NK-92 treated with Interleukin-12 subunit alpha and Interleukin-12 subunit beta, amount 100 ng/mL, for 24 hours (cell line): ENCODE data around the gene TFAM.

ENCODE experiments used
- DNase-seq: peaks from one replicate; lab custom pipeline; 2025; lab: John Stamatoyannopoulos, UW

The TFAM gene

DNA sequence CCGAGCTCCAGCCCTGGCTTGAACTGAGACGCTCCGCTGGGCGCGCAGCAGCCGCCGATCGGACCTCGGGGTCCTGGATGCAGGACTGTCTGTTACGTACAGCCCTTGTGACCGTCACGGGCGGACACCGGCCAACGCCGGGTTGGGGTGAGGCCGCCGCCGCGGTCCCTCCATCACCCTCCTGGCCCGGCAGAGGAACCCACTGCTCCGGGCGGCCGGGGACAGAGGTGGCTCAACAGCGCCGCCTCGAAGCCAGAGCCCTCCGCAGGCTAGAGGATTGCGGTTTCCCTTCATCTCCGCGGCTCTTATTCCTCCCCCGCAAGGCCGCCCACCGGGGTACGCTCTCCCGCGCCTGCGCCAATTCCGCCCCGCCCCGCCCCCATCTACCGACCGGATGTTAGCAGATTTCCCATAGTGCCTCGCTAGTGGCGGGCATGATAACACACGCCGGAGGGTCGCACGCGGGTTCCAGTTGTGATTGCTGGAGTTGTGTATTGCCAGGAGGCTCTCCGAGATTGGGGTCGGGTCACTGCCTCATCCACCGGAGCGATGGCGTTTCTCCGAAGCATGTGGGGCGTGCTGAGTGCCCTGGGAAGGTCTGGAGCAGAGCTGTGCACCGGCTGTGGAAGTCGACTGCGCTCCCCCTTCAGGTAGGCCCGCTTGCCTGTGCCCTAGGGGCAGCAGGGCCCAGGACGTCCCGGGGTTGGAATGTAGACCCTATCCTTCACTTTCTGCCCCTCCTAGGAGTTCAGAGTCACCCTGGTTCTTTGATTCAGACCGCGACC is at the start of gene TFAM:
TSS of gene TFAM (plus strand) at position 412 of the 785 bp plus-strand sequence. CDS start at position 550, 138 bp downstream.
- DNase-seq, result peak; percentile 90

DNA sequence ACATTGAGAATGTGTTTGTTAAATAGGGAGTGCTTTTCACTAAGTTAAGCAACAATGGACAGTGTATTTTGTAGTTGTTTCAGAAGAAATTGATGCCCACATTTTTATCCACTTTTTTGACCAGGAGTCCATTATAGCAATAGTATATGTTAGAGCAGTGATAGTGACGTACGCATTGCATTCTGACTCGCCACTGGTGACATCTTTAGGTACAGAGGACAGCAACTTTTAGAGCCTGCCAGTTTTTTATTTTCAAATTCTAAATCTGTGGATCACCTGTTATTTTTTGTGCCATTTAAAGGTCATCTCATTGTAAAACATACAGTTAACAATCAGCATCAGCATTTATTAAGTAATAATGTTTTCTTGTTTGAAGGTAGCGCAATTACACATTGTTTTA is 49.0 kb upstream of the TFAM start:
- DNase-seq, result no peak

DNA sequence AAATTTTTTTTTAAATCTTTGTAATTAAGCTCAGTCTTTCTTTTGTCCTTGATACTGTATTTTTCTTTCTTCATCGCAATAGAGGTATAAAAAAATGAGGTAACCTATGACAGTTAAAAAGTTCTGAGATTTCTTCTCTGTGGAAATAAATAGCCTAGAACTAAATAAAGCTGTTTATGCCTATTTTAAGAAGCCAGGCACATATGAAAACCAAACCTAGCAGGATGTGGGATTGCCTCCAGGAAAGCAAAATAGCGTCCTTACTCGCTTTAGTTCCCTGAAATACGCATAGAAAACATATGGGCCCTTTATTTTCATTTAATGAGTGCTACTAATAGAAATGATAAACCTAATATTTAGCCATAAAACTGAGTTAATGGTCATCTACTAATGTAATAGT is 43.8 kb upstream of the TFAM start:
- no peak for DNase-seq

DNA sequence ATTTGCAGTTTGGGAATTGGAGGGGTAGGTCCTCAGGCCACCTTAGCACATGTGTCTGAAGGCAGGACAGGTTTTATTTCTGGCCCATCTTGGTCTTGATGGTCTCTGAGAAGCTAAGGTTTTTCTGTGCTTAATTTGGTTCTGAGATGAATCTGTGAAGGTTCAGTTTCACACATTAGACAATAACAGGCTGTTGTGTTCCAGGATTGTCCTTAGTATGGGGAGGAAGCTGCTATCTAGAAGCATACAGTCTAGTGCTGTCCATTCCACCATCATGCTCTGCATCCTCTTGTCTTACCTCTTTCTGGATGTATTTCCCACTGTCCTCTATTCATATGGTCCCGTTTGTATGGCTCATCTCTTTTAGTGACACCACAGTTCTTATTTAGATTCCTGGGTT is 43.3 kb upstream of the TFAM start:
- DNase-seq, result no peak

DNA sequence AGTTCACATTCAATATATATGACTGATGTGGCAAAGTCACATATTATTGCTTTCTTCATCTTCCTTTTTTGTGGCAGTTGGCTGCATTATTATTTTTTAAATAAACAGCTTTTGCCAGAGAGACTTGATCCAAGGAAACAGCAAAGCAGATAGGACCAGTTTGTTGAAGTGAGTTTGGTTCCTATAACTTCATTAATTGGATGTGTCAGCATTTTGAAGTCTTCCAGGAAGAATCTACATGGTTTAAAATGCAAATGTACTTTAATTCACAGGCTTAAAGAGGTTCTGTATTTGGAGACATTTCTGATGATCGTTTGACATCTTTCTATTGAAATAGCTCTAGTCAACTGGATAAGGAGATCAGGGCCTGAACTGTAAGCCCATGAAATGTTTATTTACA is 37.2 kb upstream of the TFAM start:
- no peak for DNase-seq

DNA sequence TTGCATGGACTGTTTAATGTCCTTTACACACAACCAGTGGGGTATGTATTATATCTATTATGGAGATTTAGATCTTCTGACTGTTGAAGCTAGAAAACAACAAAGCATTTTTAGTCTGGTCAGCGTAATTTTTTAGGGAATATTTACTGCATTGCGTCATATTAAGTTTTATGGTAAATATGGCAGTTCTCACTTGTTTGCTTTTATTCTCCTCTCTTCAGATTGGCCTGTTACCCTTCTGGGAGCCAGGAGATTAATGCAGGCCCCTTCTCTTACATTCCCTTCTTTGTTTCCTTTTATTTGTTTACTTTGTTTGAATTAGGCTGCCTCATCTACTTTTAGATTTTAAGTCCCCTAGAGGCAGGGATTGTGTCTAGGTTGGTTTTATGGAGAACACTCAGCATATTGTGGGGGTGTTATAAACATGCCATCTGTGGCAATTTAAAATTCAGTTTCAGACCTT is 36.6 kb upstream of the TFAM start:
- no peak for DNase-seq

DNA sequence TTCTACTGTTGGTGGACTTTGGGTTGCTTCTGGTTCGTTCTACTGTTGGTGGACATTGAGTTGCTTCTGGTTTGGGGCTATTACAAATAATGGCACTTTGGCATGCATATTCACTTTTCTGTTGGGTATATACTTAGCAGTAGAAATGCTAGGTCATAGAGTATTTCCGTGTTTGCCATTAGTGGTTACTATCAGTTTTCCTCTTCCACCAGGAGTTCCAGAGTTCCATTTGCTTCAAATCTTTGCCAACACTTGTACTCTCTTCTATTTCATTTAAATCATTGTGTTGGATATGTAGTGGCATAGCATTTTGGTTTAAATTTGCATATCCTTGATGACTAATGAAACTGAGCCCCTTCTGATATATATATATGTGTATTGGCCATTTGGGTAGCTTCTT is 35.2 kb upstream of the TFAM start:
- DNase-seq, result no peak

DNA sequence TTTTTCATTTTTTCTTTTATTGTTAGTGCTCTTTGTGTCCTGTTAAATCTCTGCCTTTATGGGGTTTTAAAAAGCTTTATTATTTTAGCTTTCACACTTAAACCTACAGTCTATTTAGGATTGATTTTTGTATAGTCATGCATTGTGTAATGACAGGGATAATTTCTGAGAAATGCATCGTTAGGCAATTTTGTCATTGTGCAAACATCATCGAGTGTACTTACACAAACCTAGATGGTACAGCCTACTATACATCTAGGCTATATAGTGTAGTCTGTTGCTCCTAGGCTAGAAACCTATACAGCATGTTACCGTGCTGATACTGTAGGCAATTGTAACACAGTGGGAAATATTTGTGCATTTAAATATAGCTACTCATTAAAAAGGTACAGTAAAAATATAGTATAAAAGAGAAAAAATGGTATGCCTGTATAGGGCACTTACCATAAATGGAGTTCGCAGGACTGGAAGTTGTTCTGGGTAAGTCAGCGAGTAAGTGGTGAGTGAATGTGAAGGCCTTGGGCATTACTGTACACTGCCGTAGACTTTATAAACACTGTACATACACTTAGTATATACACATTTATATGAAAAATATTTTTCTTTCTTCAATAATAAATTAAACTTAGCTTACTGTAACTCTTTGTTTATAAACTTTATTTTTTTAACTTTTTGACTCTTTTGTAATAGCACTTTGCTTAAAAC is 34.4 kb upstream of the TFAM start:
- DNase-seq, result no peak

DNA sequence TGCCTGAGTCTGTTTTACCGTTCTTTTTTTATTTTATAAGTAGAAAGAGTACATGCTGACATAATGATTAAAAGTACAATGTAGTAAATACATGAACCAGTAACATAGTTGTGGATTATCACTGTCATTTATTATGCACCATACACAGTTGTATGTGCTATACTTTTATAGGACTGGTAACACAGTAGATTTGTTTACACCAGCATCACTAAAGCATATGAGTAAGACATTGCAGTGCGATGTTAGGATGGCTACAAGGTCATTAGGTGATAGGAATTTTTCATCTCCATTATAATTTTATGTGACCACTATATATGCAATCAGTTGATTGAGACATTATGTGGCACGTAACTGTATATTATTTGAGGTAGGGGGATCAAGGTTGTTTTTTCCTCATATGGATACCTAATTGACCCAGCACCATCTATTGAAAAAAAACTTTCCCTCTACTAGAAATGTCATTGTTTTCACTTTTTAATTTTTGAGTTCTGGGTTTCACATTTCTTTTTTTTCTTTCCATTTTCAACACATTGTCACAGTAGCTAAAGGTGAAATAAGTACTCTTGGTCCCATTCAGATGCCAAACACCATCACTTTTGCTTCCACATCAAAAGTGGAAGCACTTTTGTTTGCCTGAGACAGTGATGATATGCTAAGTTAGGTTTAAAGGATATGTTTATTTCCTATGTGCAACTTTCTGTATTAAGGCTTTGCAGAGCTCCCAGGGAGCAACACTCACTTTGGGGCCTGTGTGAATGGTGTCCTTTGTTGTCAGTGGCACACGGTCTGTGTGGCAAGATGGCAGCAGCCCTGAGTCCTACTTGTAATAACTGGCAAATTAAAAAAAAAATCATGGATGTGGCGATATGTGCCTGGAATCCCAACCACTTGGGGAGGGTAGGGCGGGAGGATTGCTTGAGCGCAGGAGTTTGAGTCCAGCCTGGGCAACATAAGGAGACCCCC is 33.3 kb upstream of the TFAM start:
- no peak for DNase-seq

DNA sequence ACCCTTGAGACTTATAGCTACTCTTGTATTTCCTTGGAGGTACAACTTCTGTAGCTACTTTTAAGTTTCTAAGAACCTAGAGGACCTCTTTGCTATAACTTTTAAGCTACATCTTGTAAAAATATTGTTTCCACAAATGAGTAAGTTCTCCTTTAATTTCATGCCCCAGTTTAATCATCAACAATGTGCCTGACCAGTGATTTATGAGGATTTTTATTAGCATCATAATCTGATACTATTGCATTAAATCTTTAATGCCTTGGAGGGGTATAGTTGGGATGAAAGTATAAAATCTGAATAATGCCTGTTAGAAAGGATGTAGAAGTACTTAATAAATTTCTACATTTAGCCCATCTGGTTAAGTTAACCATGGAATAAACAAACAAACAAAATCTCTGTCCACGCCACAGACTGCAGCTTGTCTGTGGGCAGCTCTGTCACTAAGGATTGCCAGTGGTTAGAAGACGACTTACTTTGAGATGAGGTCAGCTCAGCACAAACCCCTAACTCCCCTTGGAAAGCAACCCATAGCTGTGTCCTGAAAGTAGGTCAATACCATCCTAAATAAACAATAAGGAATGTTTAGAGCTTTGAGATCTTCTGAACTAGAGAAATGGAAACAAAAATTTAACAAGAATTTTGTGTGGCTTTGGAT is 32.1 kb upstream of the TFAM start:
- no peak for DNase-seq

DNA sequence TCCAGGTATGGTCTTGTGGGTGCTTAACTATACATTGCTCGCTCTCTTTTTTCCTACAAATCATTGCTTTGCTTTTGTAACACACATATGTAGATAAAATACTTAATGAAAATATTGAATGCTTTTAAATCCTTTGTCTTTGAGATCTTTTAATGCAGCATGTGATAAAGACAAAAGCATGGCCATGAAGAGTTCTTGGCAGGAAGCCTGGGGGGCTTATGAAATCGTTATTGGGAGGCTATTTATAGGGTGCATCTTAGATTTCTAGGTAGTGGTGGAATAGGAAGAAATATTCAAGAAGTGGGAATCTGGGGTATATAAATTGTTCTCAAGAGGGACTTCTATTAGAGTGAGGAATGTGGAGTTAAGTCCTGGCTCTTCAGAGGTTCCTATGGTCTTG is 28.5 kb upstream of the TFAM start:
- no peak for DNase-seq

DNA sequence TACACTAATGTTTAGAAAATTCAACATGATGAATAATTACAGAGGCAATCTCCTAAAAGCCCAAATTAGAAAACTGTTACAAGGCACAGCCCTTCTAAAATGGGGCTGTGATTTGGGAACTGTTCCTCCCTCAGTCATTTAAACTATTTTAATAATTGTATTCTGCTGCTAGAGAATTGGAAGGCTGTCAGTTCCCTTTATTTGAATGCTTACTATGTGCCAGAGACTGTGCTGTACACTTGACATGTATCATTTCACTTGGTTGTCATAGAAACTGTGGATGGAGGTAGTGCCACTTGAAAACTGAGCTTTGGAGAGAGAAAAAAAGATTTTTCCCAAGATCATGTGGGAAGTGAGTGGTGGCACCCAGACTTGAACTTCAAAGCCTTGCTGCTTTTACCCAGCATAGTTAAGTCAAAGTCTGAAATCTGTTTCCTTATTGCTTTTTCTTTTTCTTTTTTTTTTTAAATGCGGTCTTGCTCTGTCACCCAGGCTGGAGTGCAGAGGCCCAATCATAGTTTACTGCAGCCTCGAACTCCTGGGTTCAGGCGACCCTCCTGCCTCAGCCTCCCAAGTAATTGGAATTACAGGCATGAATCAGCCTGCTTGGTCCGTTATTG is 26.8 kb upstream of the TFAM start:
- no peak for DNase-seq

DNA sequence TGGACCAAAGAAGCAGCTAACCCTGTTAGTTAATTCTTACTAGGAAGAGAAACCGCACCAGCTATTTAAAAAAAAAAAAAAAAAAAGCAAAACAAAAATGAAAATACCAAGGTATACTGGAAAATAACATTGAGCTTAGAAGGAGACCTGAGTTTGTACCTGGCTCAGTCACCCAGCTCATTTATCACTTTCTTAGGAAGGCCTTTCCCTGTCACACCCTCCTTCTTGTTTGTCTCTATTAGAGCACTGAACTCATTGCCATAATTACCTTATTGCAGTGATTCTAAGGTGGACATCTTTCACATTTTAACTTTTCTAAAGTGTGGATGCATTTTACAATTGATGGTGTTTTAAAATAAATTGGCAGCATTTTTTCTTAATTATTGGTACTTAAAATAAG is 26.3 kb upstream of the TFAM start:
- no peak for DNase-seq

DNA sequence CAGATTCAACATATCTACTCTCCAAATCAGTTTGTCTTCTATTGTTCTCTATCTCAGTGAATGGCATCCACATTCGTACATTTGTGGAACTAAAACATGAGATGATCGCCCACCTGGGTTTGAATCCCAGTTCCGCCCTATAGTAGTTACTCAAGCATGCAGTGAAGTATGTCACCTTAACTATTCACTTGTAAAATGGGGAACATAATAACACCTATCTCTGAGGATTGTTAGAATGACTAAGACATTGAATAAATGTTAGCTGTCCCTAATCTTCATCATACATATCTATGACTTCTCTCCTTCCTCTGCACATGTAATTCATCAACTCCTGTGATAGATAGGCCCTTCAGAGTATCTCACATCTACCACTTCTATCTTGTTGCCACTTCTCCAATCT is 25.7 kb upstream of the TFAM start:
- DNase-seq, result no peak

DNA sequence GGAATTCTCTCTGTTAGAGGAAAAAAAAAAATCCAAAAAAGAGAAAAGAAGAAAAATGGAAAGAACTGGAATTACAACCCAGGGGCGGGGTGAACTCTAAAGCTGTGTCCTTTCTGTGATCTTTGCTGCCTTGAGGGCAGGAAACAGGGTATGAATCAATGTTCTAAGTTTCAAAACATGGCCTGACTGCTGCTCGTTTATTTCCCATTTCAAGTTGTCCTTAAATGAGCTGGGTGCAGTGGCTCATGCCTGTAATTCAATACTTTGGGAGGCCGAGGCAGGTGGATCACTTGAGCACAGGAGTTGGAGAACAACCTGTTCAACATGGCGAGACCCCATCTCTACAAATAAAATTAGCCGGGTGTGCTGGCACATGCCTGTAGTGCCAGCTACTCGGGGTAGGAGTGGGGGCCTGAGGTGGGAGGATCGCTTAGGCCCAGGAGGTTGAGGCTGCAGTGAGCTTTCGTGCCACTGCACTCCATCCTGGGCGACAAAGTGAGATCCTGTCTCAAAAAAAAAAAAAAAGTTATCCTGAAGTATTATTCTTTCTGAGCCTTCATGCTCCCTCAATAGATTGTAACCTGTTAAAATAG is 24.7 kb upstream of the TFAM start:
- no peak for DNase-seq

DNA sequence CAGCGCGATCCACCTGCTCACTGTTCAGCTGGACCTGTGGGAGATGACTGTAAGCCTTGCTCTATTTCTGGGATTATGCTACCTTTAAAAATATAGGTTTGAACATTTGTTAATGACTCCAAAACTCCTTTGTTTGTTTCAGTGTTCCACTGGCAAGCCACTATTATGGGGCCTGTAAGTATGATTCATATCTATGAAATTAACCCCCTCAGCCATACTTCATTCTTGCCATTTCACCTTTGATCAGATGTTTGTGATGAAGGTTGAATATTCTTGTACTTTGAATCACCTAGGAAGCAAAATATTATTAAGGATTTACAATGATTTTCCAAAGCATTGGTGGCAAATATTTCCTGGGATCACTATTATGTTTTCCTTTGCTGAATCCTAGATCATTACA is 23.9 kb upstream of the TFAM start:
- DNase-seq, result no peak

DNA sequence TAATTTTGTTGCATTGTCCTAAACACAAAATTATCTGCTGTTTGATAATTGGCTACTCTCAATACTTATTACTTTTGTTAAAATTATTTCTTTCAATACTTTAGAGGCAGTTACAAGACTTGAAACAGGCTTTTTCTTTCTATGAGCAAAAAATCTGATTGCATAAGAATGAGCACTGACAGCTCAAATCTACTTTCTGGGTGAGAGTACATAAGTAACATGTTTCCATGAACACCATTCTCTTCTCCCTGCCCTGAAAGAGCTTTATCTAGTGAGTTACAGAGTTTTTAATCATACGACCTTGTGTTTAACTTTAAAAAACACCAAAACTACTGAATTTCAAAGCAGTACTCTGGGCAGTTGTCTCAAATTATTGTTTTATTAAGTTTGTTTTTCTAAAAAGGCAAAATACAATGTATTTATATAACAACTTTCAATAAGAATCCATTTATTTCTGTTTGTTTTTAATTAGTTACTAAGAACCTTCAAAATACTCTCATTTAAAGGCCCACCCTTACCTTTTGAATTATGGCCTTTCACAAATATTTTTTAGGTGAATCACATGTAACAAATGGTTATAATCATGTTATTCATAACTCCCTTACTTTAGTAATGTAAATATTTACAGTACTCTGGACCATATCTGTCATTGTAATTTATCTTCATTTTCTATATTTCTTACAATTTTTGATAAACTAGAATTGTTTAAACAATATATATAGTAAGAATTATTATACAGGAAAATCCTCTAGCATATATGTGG is 23.0 kb upstream of the TFAM start:
- no peak for DNase-seq

DNA sequence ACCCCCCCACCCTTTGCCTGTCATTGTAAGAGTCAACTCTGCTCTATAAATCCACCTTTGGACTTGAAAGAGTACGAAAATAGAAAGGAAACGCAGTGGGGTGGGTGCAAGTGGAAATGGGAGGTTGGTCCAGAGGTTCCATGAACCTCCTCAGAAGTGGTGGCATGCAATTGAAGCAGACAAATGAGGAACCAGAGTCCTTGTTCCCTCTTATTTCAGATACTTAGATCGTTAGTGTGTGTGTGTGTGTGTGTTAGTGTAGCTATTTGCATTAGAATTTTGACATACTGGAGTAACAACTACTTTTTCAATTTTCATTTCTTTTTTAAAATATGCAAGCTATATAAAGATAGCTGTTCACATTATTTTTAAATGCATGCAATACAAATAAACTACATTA is 18.1 kb upstream of the TFAM start:
- DNase-seq, result no peak

DNA sequence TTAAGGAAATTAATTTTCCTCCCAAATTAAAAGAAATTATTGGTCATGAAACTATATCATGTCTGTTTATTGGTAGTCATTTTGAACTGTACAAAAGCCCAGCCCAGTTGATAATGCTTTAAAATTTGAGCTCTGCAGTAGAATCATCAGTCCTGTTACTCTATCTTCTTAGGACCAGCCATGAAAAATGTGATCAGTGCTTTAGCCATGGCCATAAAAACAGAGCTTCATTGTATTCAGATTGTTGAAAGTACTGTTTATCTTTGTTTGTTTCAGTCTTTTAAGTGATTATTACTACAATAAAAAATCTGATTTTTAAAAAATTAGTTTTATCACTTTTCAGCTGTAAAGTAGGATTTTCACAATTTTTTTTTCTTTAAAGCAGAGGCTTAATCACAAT is 13.7 kb upstream of the TFAM start:
- DNase-seq, result no peak
